Ectodermal cell (in vitro differentiated cells): ENCODE data around the gene NR0B1. TPM values are rescaled to one million over a fixed set of nuclear protein-coding genes. Genes with fewer than 3 reads are reported as not detected.

Experiments used
- H3K27ac ChIP-seq: 2 replicates; pipeline ENCODE4 v1.7.0; 2013; ENCODE audit warnings: mild to moderate bottlenecking, low read depth, low read length; ENCODE audit not compliant: insufficient read depth, poor library complexity, severe bottlenecking
- H3K27me3 ChIP-seq: 2 replicates; pipeline ENCODE4 v1.7.0; 2013; ENCODE audit warnings: mild to moderate bottlenecking, low read length; ENCODE audit not compliant: insufficient read depth, control insufficient read depth, poor library complexity, severe bottlenecking
- H3K36me3 ChIP-seq: one replicate; pipeline ENCODE4 v1.7.0; 2013; ENCODE audit warnings: low read length; ENCODE audit not compliant: control insufficient read depth, insufficient read depth
- H3K4me1 ChIP-seq: one replicate; pipeline ENCODE4 v1.7.0; 2013; ENCODE audit warnings: low read length; ENCODE audit not compliant: control insufficient read depth, insufficient read depth
- H3K4me3 ChIP-seq: 2 replicates; pipeline ENCODE4 v1.7.0; 2013; ENCODE audit warnings: low read depth, low read length, control low read depth; ENCODE audit not compliant: insufficient read depth
- H3K9me3 ChIP-seq: 2 replicates; pipeline ENCODE4 v1.7.0; 2013; ENCODE audit warnings: mild to moderate bottlenecking, low read length, moderate library complexity; ENCODE audit not compliant: control insufficient read depth
- WGBS, 2 experiments: methylation state at CpG; one replicate each; pipeline ENCODE4 v1.1.7; 2013; ENCODE audit warnings: missing lambda C conversion rate in 2 of 2; 5-methylcytosine and 5-hydroxymethylcytosine counted together
- polyA plus RNA-seq, 4 experiments: library from polyadenylated mRNA; stranded (reverse); fragments of 50-300 nt; gene quantifications; one replicate each; pipeline ENCODE4 v1.2.3, GENCODE V29; 2013

The NR0B1 gene
- polyA plus RNA-seq (2013, experiment 1 of 4) = not detected
- polyA plus RNA-seq (2013, experiment 2 of 4) = not detected
- polyA plus RNA-seq (2013, experiment 3 of 4) = not detected
- polyA plus RNA-seq (2013, experiment 4 of 4) = not detected

GRCh38 chrX:30309139-30309571 is at the start of gene NR0B1:
TSS of gene NR0B1 (minus strand) at chrX:30309390. CDS start at chrX:30309363, 27 bp downstream.
- WGBS, 2 experiments = 1% methylated on average over 44 to 46 of the region's 46 CpGs
- Histone ChIP-seq H3K27me3 (peaks cover 45% of the 10 kb centered on the region), H3K9me3 (no peaks in the 10 kb centered on the region), H3K4me1 (no peaks in the 10 kb centered on the region), H3K27ac (no peak within 1 kb of the TSS), H3K36me3 (no peaks in the 10 kb centered on the region), H3K4me3 (peak within 1 kb of the TSS; percentile 27)

GRCh38 chrX:30349946-30350345 is 40.8 kb upstream of the NR0B1 start:
- Histone ChIP-seq H3K27me3 (no peaks in the 10 kb centered on the region), H3K4me1 (no peaks in the 10 kb centered on the region), H3K36me3 (no peaks in the 10 kb centered on the region), H3K9me3 (no peaks in the 10 kb centered on the region), H3K27ac (no peak overlapping the region), H3K4me3 (no peak overlapping the region)

GRCh38 chrX:30343206-30343605 is 34.0 kb upstream of the NR0B1 start:
- H3K9me3 ChIP-seq = no peaks in the 10 kb centered on the region
- H3K27ac ChIP-seq = no peak overlapping the region
- H3K36me3 ChIP-seq = no peaks in the 10 kb centered on the region
- WGBS, 2 experiments = 63 to 72% methylated on average over 3 of the region's 4 CpGs
- H3K27me3 ChIP-seq = no peaks in the 10 kb centered on the region
- no peaks in the 10 kb centered on the region for H3K4me1 ChIP-seq
- H3K4me3 ChIP-seq = no peak overlapping the region

- Histone ChIP-seq H3K27me3 (no peaks in the 10 kb centered on the region), H3K9me3 (no peaks in the 10 kb centered on the region), H3K36me3 (no peaks in the 10 kb centered on the region), H3K4me1 (no peaks in the 10 kb centered on the region), H3K4me3 (no peak overlapping the region), H3K27ac (no peak overlapping the region)
- 93 to 99% methylated on average over 6 of the region's 7 CpGs for WGBS, 2 experiments
These were observed 31.6 kb upstream of the NR0B1 start for GRCh38 chrX:30340753-30341152.

GRCh38 chrX:30327762-30328161 is 18.6 kb upstream of the NR0B1 start:
- 89 to 98% methylated on average over 3 to 4 of the region's 4 CpGs for WGBS, 2 experiments
- Histone ChIP-seq H3K36me3 (no peaks in the 10 kb centered on the region), H3K9me3 (no peaks in the 10 kb centered on the region), H3K27me3 (no peaks in the 10 kb centered on the region), H3K4me1 (no peaks in the 10 kb centered on the region), H3K4me3 (no peak overlapping the region), H3K27ac (no peak overlapping the region)

- H3K27ac ChIP-seq = no peak overlapping the region
- H3K4me1 ChIP-seq = no peaks in the 10 kb centered on the region
- 94 to 100% methylated on average over 1 of the region's 1 CpG for WGBS, 2 experiments
- H3K4me3 ChIP-seq = no peak overlapping the region
- no peaks in the 10 kb centered on the region for H3K9me3 ChIP-seq
- H3K36me3 ChIP-seq = no peaks in the 10 kb centered on the region
- no peaks in the 10 kb centered on the region for H3K27me3 ChIP-seq
These were observed 8.1 kb upstream of the NR0B1 start for GRCh38 chrX:30317308-30317707.

GRCh38 chrX:30313322-30313721 is 4.1 kb upstream of the NR0B1 start:
- Histone ChIP-seq H3K36me3 (no peaks in the 10 kb centered on the region), H3K9me3 (no peaks in the 10 kb centered on the region), H3K4me1 (no peaks in the 10 kb centered on the region), H3K4me3 (no peak overlapping the region), H3K27ac (no peak overlapping the region), H3K27me3 (peaks cover 27% of the 10 kb centered on the region)
- 93 to 98% methylated on average over 3 of the region's 3 CpGs for WGBS, 2 experiments

GRCh38 chrX:30312858-30313257 is 3.7 kb upstream of the NR0B1 start:
- Histone ChIP-seq H3K27me3 (peaks cover 32% of the 10 kb centered on the region), H3K27ac (no peak overlapping the region), H3K4me3 (no peak overlapping the region), H3K36me3 (no peaks in the 10 kb centered on the region), H3K4me1 (no peaks in the 10 kb centered on the region), H3K9me3 (no peaks in the 10 kb centered on the region)
- WGBS, 2 experiments = 93 to 95% methylated on average over 5 of the region's 5 CpGs

GRCh38 chrX:30310429-30311206 is 1.4 kb upstream of the NR0B1 start:
- 80 to 86% methylated on average over 3 to 5 of the region's 5 CpGs for whole genome bisulfite sequencing, 2 experiments

GRCh38 chrX:30308263-30309138 is 689 bp downstream of the NR0B1 start:
- Histone ChIP-seq H3K36me3 (no peaks in the 10 kb centered on the region), H3K4me1 (no peaks in the 10 kb centered on the region), H3K27me3 (peaks cover 45% of the 10 kb centered on the region), H3K9me3 (no peaks in the 10 kb centered on the region), H3K27ac (no peak overlapping the region), H3K4me3 (peak overlapping the region; percentile 27)
- 5 to 6% methylated on average over 71 of the region's 71 CpGs for WGBS, 2 experiments

More at GRCh38 chrX:30310429-30311206, 1.4 kb upstream of the NR0B1 start:
- no peaks in the 10 kb centered on the region for H3K36me3 ChIP-seq
- H3K4me3 ChIP-seq = no peak overlapping the region
- peaks cover 45% of the 10 kb centered on the region for H3K27me3 ChIP-seq
- H3K4me1 ChIP-seq = no peaks in the 10 kb centered on the region
- H3K9me3 ChIP-seq = no peaks in the 10 kb centered on the region
- no peak overlapping the region for H3K27ac ChIP-seq
